Activated naive CD8-positive, alpha-beta T cell treated with anti-CD3 and anti-CD28 coated beads, Interleukin-2, amount 50 U/mL, for 16 hours (primary cell): ENCODE results near the gene KRT17.
A peak's percentile ranks its signal among the peaks of the same experiment; 100 is the strongest.
"Not testable (repeated sequence)": the region's sequence is repeated elsewhere in the genome, so short reads cannot be mapped to it uniquely, and the experiment has no call there.

Experiments
- DNase-seq: peaks from one replicate; pipeline ENCODE4 v3.0.0-alpha.2; 2020; ENCODE audit warnings: low read depth, low spot score

Gene KRT17

GRCh38 chr17:41653892-41654677 is 29.7 kb upstream of the KRT17 start:
- DNase-seq = no peak

GRCh38 chr17:41653421-41653820 is 29.0 kb upstream of the KRT17 start:
- DNase-seq = no peak

- no peak for DNase-seq
These were observed 28.1 kb upstream of the KRT17 start for GRCh38 chr17:41652461-41652970.

- DNase-seq = no peak
These were observed 27.5 kb upstream of the KRT17 start for GRCh38 chr17:41651625-41652460.

GRCh38 chr17:41650794-41651624 is 26.6 kb upstream of the KRT17 start:
- DNase-seq = no peak

GRCh38 chr17:41649923-41650519 is 25.6 kb upstream of the KRT17 start:
- DNase-seq = no peak

GRCh38 chr17:41648411-41649195 is 24.2 kb upstream of the KRT17 start:
- peak; percentile 65 for DNase-seq

- DNase-seq = peak; percentile 76
These were observed 23.6 kb upstream of the KRT17 start for GRCh38 chr17:41647940-41648410.

- no peak for DNase-seq
These were observed 22.9 kb upstream of the KRT17 start for GRCh38 chr17:41647038-41647813.

- no peak for DNase-seq
These were observed 18.1 kb upstream of the KRT17 start for GRCh38 chr17:41642252-41643156.

- not testable (repeated sequence) for DNase-seq
These were observed 16.2 kb upstream of the KRT17 start for GRCh38 chr17:41640596-41640995.

GRCh38 chr17:41639492-41640473 is 15.4 kb upstream of the KRT17 start:
- no peak for DNase-seq

GRCh38 chr17:41638941-41639340 is 14.6 kb upstream of the KRT17 start:
- no peak for DNase-seq

- no peak for DNase-seq
These were observed 13.8 kb upstream of the KRT17 start for GRCh38 chr17:41638194-41638593.

GRCh38 chr17:41636652-41637051 is 12.3 kb upstream of the KRT17 start:
- no peak for DNase-seq

GRCh38 chr17:41635121-41636097 is 11.0 kb upstream of the KRT17 start:
- no peak for DNase-seq
